WI38 (cell line): ENCODE measurements around the gene IGLL5.

ENCODE experiments used
- H3K4me3 ChIP-seq: 2 replicates; pipeline ENCODE4 v1.5.1; 2011; ENCODE audit warnings: low read depth, mild to moderate bottlenecking, control low read depth, low read length
- CTCF ChIP-seq: IDR thresholded peaks from 2 replicates; pipeline ENCODE4 v1.5.1; 2012; ENCODE audit warnings: low read depth, mild to moderate bottlenecking, control low read depth, low read length

The IGLL5 gene

GRCh38 chr22:22935546-22936157 lies 48.0 kb downstream of the IGLL5 start:
- H3K4me3 ChIP-seq = no peak overlapping the region
- no peak for TF ChIP-seq CTCF

- H3K4me3 ChIP-seq = no peak overlapping the region
- TF ChIP-seq CTCF = no peak
Measured at GRCh38 chr22:22936180-22936914, 48.7 kb downstream of the IGLL5 start.

GRCh38 chr22:22936915-22937656 lies 49.5 kb downstream of the IGLL5 start:
- no peak for TF ChIP-seq CTCF
- no peak overlapping the region for H3K4me3 ChIP-seq

- TF ChIP-seq CTCF = no peak
- H3K4me3 ChIP-seq = no peak overlapping the region
Measured at GRCh38 chr22:22937894-22938480, 50.4 kb downstream of the IGLL5 start.

- H3K4me3 ChIP-seq = no peak overlapping the region
- TF ChIP-seq CTCF = no peak
Measured at GRCh38 chr22:22938672-22939587, 51.3 kb downstream of the IGLL5 start.

- no peak overlapping the region for H3K4me3 ChIP-seq
- no peak for TF ChIP-seq CTCF
Measured at GRCh38 chr22:22939588-22940368, 52.2 kb downstream of the IGLL5 start.
